Activated T-cell treated with anti-CD3 and anti-CD28 coated beads, Interleukin-2, amount 50 U/mL, for 48 hours (primary cell): Measurements from ENCODE around the gene CCL4L2.
A peak's percentile ranks its signal among the peaks of the same experiment; 100 is the strongest.
"Not testable (repeated sequence)": the region's sequence is repeated elsewhere in the genome, so short reads cannot be mapped to it uniquely, and the experiment has no call there.

Experiments used
- DNase-seq, 2 experiments: peaks; one replicate each; pipeline ENCODE4 v3.0.0-alpha.2; 2020

Gene CCL4L2

DNA sequence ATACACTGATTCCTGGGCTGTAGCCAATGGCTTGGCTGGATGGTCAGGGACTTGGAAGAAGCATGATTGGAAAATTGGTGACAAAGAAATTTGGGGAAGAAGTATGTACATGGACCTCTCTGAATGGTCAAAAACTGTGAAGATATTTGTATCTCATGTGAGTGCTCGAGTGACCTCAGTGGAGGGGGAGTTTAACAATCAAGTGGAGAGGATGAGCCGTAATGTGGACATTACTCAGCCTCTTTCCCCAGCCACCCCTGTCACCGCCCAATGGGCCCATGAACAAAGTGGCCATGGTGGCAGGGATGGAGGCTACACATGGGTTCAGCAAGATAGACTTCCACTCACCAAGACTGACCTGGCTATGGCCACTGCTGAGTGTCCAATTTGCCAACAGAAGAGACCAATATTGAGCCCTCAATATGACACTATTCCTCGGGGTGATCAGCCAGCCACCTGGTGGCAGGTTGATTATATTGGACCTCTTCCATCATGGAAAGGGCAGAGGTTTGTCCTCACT, 10.8 kb downstream of the CCL4L2 start:
- DNase-seq: not testable (repeated sequence)

DNA sequence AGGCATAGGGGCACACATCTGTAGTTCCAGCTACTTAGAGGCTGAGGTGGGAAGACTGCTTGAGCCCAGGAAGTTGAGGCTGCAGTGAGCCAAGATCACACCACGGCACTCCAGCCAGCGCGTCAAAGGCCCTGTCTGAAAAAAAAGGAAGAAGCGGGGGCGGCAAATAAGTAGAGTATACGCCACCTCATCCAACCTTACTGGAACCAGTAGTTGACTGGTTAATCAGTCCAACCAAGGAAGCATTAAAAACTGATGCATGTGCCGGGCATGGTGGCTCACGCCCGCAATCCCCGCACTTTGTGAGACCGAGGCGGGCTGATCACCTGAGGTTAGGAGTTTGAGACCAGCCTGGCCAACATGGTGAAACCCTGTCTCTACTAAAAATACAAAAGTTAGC, 12.1 kb downstream of the CCL4L2 start:
- not testable (repeated sequence) for DNase-seq

DNA sequence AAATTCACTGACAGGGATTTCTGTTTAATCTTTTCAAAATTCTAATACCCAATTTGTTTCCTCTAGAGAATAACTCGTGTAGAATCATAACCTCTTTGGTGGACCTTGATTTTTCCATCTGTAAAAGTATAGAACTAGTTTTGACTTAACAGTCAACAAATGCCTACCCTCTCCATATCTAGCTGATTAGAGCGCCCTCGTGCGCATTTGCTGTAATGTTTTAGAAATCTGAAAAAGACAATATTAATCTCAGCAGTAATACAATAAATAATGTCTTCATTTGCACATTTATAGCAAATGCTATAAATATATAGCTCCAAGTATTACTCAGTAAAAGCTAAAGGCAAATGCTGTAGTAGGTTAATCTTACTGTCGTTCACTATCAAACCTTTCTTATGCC, 18.8 kb downstream of the CCL4L2 start:
- DNase-seq: peak in 1 of 2 experiments; percentile 37

DNA sequence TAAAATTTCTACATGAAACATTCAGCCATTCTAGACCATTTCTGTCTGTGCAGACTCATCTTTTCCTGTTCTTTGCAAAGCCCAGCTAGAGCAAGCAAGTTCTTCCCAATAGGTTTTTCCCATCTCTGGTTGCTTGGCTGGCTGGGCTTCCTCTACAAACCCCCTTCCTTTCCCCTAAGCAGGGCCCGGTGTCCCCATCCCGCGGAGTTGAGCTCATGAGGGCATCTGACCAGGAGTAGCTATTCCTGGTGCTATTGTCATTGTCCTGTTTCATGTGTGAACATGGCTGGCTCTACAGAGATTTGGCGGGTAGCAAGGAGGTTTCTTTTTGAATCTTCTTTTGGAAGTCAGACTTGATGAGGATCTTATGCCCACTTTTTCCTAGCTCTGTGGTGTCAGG, 31.2 kb downstream of the CCL4L2 start:
- DNase-seq: not testable (repeated sequence)
